Measurements from ENCODE around the gene PITHD1. TPM values are rescaled to one million over a fixed set of nuclear protein-coding genes. Genes with fewer than 3 reads are reported as not detected.
A peak's percentile ranks its signal among the peaks of the same experiment; 100 is the strongest.
"Not testable (repeated sequence)": the region's sequence is repeated elsewhere in the genome, so short reads cannot be mapped to it uniquely, and the experiment has no call there.

The PITHD1 gene
- total RNA-seq, 4 donors from 2014 or later = 64.2 to 105 (median 68.0) TPM

- H3K27ac ChIP-seq = no peak overlapping the region
- no peaks in the 10 kb centered on the region for H3K27me3 ChIP-seq
- H3K36me3 ChIP-seq = peaks cover 2 to 76% (median 37%) of the 10 kb centered on the region in 3 donors
- 90 to 92% methylated on average over 3 of the region's 3 CpGs for WGBS, 2 donors
- H3K4me1 ChIP-seq = no peaks in the 10 kb centered on the region
- no peak overlapping the region for H3K4me3 ChIP-seq
- H3K9me3 ChIP-seq = no peaks in the 10 kb centered on the region
- DNase-seq (ENCODE audit: low spot score in 2 of 2) = no peak
- no peak for TF ChIP-seq EP300 (IDR thresholded peaks at IDR 0.05)
Measured at GRCh38 chr1:23817633-23818032, 39.4 kb downstream of the PITHD1 start.

GRCh38 chr1:23823767-23824166 is 45.5 kb downstream of the PITHD1 start:
- no peaks in the 10 kb centered on the region for H3K9me3 ChIP-seq
- TF ChIP-seq POLR2A (IDR thresholded peaks at IDR 0.05) = no peak
- no peak for TF ChIP-seq CTCF (IDR thresholded peaks at IDR 0.05)
- TF ChIP-seq EP300 (IDR thresholded peaks at IDR 0.05) = no peak
- no peak overlapping the region for H3K4me3 ChIP-seq
- peaks cover 0 to 11% (median 6%) of the 10 kb centered on the region in 4 donors for H3K4me1 ChIP-seq
- no peaks in the 10 kb centered on the region for H3K27me3 ChIP-seq
- no peak overlapping the region for H3K27ac ChIP-seq
- DNase-seq (ENCODE audit: low spot score in 2 of 2) = no peak
- H3K36me3 ChIP-seq = peaks cover 0 to 15% (median 3%) of the 10 kb centered on the region in 3 donors
- WGBS, 2 donors = 82 to 89% methylated on average over 7 of the region's 7 CpGs

- no peak for TF ChIP-seq EP300 (IDR thresholded peaks at IDR 0.05)
- TF ChIP-seq CTCF (IDR thresholded peaks at IDR 0.05) = no peak
- no peak for TF ChIP-seq POLR2A (IDR thresholded peaks at IDR 0.05)
- peaks cover 0 to 11% (median 6%) of the 10 kb centered on the region in 4 donors for H3K4me1 ChIP-seq
- H3K36me3 ChIP-seq = peaks cover 0 to 7% (median 0%) of the 10 kb centered on the region in 3 donors
- DNase-seq (ENCODE audit: low spot score in 2 of 2) = no peak
- peak overlapping the region; percentile 92 to 99 (median 96) for H3K4me3 ChIP-seq
- no peaks in the 10 kb centered on the region for H3K9me3 ChIP-seq
- no peaks in the 10 kb centered on the region for H3K27me3 ChIP-seq
- H3K27ac ChIP-seq = peak overlapping the region; percentile 93 to 99 (median 96)
- WGBS, 2 donors = 2 to 4% methylated on average over 8 of the region's 8 CpGs
Measured at GRCh38 chr1:23824711-23825075, 46.5 kb downstream of the PITHD1 start.

DNA sequence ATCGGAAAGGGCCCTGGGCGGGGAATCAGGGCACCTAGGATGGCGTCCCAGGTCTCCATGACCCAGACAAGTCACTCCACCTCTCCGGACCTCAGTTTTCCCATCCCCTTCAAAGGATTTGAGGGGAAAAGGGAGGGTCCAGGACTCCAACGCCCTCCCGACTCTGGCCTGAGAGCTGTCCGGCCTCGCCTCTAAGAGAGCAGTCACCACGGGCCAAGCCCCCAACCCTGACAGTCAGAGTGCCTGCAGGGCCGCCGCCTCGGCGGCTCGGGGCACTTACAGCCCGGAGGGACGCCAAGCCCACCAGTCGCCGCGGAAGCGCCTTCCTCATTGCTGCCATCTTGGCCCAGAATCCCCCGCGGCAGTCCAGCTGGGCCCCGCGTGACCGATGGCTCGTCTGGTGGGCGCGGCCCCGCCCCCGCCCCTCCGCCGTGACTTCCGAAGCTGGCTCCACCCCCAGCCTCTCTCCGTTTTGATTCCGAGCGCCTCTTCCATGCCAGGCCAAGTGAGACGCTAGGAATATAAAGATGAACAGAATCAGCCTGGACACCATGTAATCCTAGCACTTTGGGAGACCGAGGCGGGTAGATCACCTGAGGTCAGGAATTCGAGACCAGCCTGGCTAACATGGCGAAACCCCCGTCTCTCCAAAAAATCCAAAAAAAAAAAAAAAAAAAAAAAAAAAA is 47.0 kb downstream of the PITHD1 start, which contains the start of gene HMGCL:
HMGCL (minus strand) TSS at position 354 of the 686 bp plus-strand sequence; CDS start at position 340, 14 bp downstream.
- TF ChIP-seq POLR2A (IDR thresholded peaks at IDR 0.05) (peak; percentile 76 to 85), EP300 (IDR thresholded peaks at IDR 0.05) (peak; percentile 87 to 97), CTCF (IDR thresholded peaks at IDR 0.05) (peak in 1 of 5 experiments; percentile 39)

GRCh38 chr1:23825762-23826522 is 47.7 kb downstream of the PITHD1 start:
- peak overlapping the region; percentile 92 to 99 (median 96) for H3K4me3 ChIP-seq
- 64 to 66% methylated on average over 24 of the region's 24 CpGs for WGBS, 2 donors
- no peak for DNase-seq (ENCODE audit: low spot score in 2 of 2)
- H3K27me3 ChIP-seq = no peaks in the 10 kb centered on the region
- H3K36me3 ChIP-seq = no peaks in the 10 kb centered on the region
- no peaks in the 10 kb centered on the region for H3K9me3 ChIP-seq
- H3K4me1 ChIP-seq = peaks cover 0 to 11% (median 6%) of the 10 kb centered on the region in 4 donors
- peak overlapping the region; percentile 93 to 99 (median 96) for H3K27ac ChIP-seq
- TF ChIP-seq CTCF (IDR thresholded peaks at IDR 0.05) (no peak), POLR2A (IDR thresholded peaks at IDR 0.05) (no peak), EP300 (IDR thresholded peaks at IDR 0.05) (no peak)

More for the DNA sequence above, 47.0 kb downstream of the PITHD1 start, which contains the start of gene HMGCL:
- Histone ChIP-seq H3K27ac (peak within 1 kb of the TSS; percentile 93 to 99 (median 96)), H3K9me3 (no peaks in the 10 kb centered on the region), H3K4me1 (peaks cover 0 to 11% (median 6%) of the 10 kb centered on the region in 4 donors), H3K4me3 (peak within 1 kb of the TSS; percentile 92 to 99 (median 96)), H3K36me3 (peaks cover 0 to 1% (median 0%) of the 10 kb centered on the region in 3 donors), H3K27me3 (no peaks in the 10 kb centered on the region)
- 0% methylated on average over 30 to 38 of the region's 42 CpGs for WGBS, 2 donors
- DNase-seq (ENCODE audit: low spot score in 2 of 2) = peak; percentile 86 to 87

DNA sequence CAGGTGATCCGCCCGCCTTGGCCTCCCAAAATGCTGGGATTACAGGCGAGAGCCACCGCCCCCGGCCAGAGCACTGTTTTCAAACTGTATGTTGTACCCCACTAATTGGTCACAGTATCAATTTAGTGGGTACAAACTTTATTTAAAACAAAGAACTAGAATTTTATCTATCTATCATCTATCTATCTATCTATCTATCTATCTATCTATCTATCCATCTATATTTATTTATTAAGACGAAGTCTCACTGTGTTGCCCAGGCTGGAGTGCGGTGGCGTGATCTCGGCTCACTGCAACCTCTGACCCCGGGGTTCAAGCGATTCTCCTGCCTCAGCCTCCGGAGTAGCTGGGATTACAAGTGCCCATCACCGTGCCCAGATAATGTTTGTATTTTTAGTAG is 48.4 kb downstream of the PITHD1 start:
- H3K27me3 ChIP-seq; H3K36me3 ChIP-seq; H3K9me3 ChIP-seq; H3K4me3 ChIP-seq; DNase-seq (ENCODE audit: low spot score in 2 of 2); H3K27ac ChIP-seq: not testable (repeated sequence)
- WGBS, 2 donors = 95 to 96% methylated on average over 13 of the region's 13 CpGs
- H3K4me1 ChIP-seq = peaks cover 0 to 11% (median 6%) of the 10 kb centered on the region in 4 donors

Data from tibial nerve (tissue), 4 donors.